Activated CD8-positive, alpha-beta memory T cell treated with anti-CD3 and anti-CD28 coated beads, Interleukin-2, amount 50 U/mL, for 4 hours (primary cell): Measurements from ENCODE around the gene SPATA33.

Source experiments
- DNase-seq: peaks from one replicate; pipeline ENCODE4 v3.0.0-alpha.2; 2020

Gene SPATA33

GRCh38 chr16:89711601-89712273 is 54.1 kb downstream of the SPATA33 start:
- DNase-seq, result peak; percentile 83

GRCh38 chr16:89712274-89712781 is 54.7 kb downstream of the SPATA33 start:
- no peak for DNase-seq

GRCh38 chr16:89716493-89716892 is 58.9 kb downstream of the SPATA33 start:
- no peak for DNase-seq

- DNase-seq, result no peak
These were observed 59.5 kb downstream of the SPATA33 start for GRCh38 chr16:89716916-89717687.

DNA sequence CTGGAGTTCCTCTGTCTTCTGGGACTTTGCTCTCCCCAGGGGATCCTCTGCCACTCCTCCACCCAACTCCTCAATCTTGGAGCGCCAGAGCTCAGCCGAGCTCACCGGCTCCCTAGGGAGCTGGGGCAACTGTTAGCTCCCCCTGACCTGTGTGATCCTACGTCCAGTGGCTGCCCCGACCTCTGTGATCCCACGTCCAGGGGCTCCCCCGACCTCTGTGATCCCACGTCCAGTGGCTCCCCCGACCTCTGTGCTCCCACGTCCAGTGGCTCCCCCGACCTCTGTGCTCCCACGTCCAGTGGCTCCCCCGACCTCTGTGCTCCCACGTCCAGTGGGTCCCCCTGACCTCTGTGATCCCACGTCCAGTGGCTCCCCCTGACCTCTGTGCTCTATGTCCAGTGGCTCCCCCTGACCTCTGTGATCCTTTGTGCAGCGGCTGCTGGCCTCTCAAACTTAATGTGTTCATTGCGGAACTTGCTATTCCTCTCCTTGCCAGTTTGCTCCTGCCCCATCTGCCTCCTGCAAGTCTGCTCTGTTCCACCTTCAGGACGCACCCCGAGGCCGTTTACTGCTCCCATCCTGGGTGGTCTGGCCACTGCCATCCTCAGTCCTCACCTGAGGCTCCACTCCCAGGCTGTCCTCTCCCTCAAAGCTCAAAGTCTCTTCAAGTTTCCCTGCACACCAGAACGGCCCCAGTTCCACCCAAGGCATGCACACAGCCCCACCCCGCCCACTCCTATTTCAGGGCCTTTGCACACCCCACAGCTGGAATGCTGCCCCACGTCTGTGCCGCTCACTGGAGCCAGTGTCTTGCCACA is 60.3 kb downstream of the SPATA33 start:
- no peak for DNase-seq
